Measurements from ENCODE around the gene NR4A3. TPM values are rescaled to one million over a fixed set of nuclear protein-coding genes. Genes with fewer than 3 reads are reported as not detected.

The NR4A3 gene
- total RNA-seq, 4 donors from 2014 or later = 0.64 to 5.9 (median 2.9) TPM

DNA sequence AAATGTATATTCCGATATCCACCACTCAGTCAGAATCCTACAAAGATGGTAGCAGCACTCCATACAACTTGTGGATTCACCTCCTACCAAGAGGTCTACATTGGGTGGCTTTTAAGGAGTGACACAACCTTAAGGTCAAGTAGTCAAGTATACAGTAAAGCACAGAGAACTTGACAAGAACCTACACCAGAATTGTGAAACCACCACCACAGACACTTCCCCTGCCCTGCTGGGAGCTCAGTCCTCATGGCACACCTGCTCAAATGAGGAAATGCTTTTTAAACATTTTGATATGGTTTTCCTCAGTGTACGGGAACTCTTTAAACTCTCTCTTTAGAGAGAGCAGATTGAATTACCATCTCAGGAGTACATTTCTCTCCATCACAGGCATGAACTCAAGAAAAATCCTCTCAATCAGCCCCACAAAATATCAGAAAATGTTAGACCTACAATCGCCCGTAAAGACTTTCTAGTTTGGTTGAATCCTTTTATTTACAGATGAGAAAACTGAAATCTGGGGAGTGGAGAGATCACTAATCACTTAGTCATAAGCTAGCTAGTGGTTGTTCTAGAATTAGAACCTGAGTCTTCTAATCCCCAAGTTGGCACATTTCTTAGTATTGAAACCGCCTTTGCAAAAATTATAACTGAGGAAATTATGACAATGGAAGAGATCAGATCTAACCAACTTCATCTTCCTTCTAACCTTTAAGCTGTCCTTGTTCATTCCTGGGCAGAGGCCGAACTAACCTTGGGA is 38.5 kb upstream of the NR4A3 start:
- Histone ChIP-seq H3K27me3 (no peaks in the 10 kb centered on the region), H3K9me3 (no peaks in the 10 kb centered on the region), H3K4me1 (no peaks in the 10 kb centered on the region), H3K36me3 (no peaks in the 10 kb centered on the region), H3K4me3 (no peak overlapping the region), H3K27ac (no peak overlapping the region)
- no peak for TF ChIP-seq POLR2AphosphoS5 (IDR thresholded peaks at IDR 0.05)
- TF ChIP-seq POLR2A (IDR thresholded peaks at IDR 0.05) = no peak
- no peak for TF ChIP-seq EP300 (IDR thresholded peaks at IDR 0.05)
- TF ChIP-seq, protein P1, sequence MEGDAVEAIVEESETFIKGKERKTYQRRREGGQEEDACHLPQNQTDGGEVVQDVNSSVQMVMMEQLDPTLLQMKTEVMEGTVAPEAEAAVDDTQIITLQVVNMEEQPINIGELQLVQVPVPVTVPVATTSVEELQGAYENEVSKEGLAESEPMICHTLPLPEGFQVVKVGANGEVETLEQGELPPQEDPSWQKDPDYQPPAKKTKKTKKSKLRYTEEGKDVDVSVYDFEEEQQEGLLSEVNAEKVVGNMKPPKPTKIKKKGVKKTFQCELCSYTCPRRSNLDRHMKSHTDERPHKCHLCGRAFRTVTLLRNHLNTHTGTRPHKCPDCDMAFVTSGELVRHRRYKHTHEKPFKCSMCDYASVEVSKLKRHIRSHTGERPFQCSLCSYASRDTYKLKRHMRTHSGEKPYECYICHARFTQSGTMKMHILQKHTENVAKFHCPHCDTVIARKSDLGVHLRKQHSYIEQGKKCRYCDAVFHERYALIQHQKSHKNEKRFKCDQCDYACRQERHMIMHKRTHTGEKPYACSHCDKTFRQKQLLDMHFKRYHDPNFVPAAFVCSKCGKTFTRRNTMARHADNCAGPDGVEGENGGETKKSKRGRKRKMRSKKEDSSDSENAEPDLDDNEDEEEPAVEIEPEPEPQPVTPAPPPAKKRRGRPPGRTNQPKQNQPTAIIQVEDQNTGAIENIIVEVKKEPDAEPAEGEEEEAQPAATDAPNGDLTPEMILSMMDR (IDR thresholded peaks at IDR 0.05) = no peak
- DNase-seq (ENCODE audit: low spot score in 2 of 2) = no peak
- WGBS = 79% methylated on average over 6 of the region's 6 CpGs

DNA sequence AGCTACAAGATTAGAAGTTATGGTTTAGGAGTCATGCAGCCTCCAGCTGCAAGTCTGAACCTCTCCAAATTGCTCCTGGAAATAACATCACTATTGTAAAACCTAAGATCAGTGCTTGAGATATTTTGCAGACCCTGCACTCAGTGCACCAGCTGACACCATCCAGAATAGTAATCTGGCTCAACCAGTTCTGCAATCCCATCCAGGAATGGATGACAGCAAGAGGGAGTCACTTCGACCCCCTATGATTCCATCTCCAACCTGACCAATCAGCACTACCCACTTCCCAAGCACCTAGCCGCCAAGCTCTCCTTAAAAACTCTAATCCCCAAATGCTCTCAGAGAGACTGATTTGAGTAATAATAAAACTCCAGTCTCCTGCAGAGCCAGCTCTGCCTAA is 37.9 kb upstream of the NR4A3 start:
- Histone ChIP-seq H3K27me3 (no peaks in the 10 kb centered on the region), H3K27ac (no peak overlapping the region), H3K9me3 (no peaks in the 10 kb centered on the region), H3K4me3 (no peak overlapping the region), H3K36me3 (no peaks in the 10 kb centered on the region), H3K4me1 (no peaks in the 10 kb centered on the region)
- no peak for TF ChIP-seq POLR2AphosphoS5 (IDR thresholded peaks at IDR 0.05)
- TF ChIP-seq EP300 (IDR thresholded peaks at IDR 0.05) = no peak
- TF ChIP-seq, protein P1 (IDR thresholded peaks at IDR 0.05) = no peak
- no peak for TF ChIP-seq POLR2A (IDR thresholded peaks at IDR 0.05)
- DNase-seq (ENCODE audit: low spot score in 2 of 2) = no peak
- WGBS = 32% methylated on average over 2 of the region's 2 CpGs

- Histone ChIP-seq H3K9me3 (no peaks in the 10 kb centered on the region), H3K27me3 (no peaks in the 10 kb centered on the region), H3K4me1 (no peaks in the 10 kb centered on the region), H3K4me3 (no peak overlapping the region), H3K27ac (no peak overlapping the region), H3K36me3 (no peaks in the 10 kb centered on the region)
- DNase-seq (ENCODE audit: low spot score in 2 of 2) = no peak
- 64% methylated on average over 1 of the region's 1 CpG for WGBS
- TF ChIP-seq POLR2A (IDR thresholded peaks at IDR 0.05) (no peak), POLR2AphosphoS5 (IDR thresholded peaks at IDR 0.05) (no peak), EP300 (IDR thresholded peaks at IDR 0.05) (no peak)
- TF ChIP-seq, protein P1 (IDR thresholded peaks at IDR 0.05) = no peak
Measured at GRCh38 chr9:99785010-99785590, 36.6 kb upstream of the NR4A3 start.

- H3K27me3 ChIP-seq = no peaks in the 10 kb centered on the region
- no peak overlapping the region for H3K27ac ChIP-seq
- H3K9me3 ChIP-seq = no peaks in the 10 kb centered on the region
- no peak overlapping the region for H3K4me3 ChIP-seq
- TF ChIP-seq POLR2AphosphoS5 (IDR thresholded peaks at IDR 0.05) (no peak), EP300 (IDR thresholded peaks at IDR 0.05) (no peak)
- TF ChIP-seq, protein P1 (IDR thresholded peaks at IDR 0.05) = no peak
- no peaks in the 10 kb centered on the region for H3K36me3 ChIP-seq
- no peaks in the 10 kb centered on the region for H3K4me1 ChIP-seq
- no peak for DNase-seq (ENCODE audit: low spot score in 2 of 2)
Measured at GRCh38 chr9:99787556-99787955, 34.1 kb upstream of the NR4A3 start.

- Histone ChIP-seq H3K4me1 (no peaks in the 10 kb centered on the region), H3K36me3 (no peaks in the 10 kb centered on the region), H3K27me3 (no peaks in the 10 kb centered on the region), H3K27ac (no peak overlapping the region), H3K4me3 (no peak overlapping the region), H3K9me3 (no peaks in the 10 kb centered on the region)
- TF ChIP-seq, protein P1 (IDR thresholded peaks at IDR 0.05) = no peak
- TF ChIP-seq EP300 (IDR thresholded peaks at IDR 0.05) (no peak), POLR2AphosphoS5 (IDR thresholded peaks at IDR 0.05) (no peak), POLR2A (IDR thresholded peaks at IDR 0.05) (no peak)
- DNase-seq (ENCODE audit: low spot score in 2 of 2) = no peak
- WGBS = 92% methylated on average over 4 of the region's 4 CpGs
Measured at GRCh38 chr9:99793528-99793927, 28.2 kb upstream of the NR4A3 start.
